Type B pancreatic cell (in vitro differentiated cells): ENCODE measurements around the gene FAAP100. TPM values are rescaled to one million over a fixed set of nuclear protein-coding genes. Genes with fewer than 3 reads are reported as not detected.

Source experiments
- DNase-seq: peaks from one replicate; pipeline ENCODE4 v3.0.0; 2021; ENCODE audit warnings: mixed read lengths; ENCODE audit not compliant: unreplicated experiment; ENCODE audit errors: extremely low spot score
- H3K27ac Mint-ChIP-seq: 2 replicates; pipeline ENCODE4 v1.8.0; 2021; ENCODE audit warnings: mild to moderate bottlenecking, mixed read lengths
- H3K27me3 Mint-ChIP-seq: 2 replicates; pipeline ENCODE4 v1.8.0; 2021; ENCODE audit warnings: mixed read lengths
- H3K36me3 Mint-ChIP-seq: 2 replicates; pipeline ENCODE4 v1.8.0; 2021; ENCODE audit warnings: mixed read lengths
- H3K4me1 Mint-ChIP-seq: one replicate; pipeline ENCODE4 v1.8.0; 2021; ENCODE audit warnings: mixed read lengths; ENCODE audit not compliant: unreplicated experiment
- H3K4me3 Mint-ChIP-seq: 2 replicates; pipeline ENCODE4 v1.8.0; 2021; ENCODE audit warnings: mild to moderate bottlenecking, mixed read lengths
- H3K9me3 Mint-ChIP-seq: 2 replicates; pipeline ENCODE4 v1.8.0; 2021; ENCODE audit warnings: mixed read lengths
- total RNA-seq: library from RNA; stranded (reverse); gene quantifications from 2 replicates; pipeline ENCODE4 v1.2.1, GENCODE V29; 2021; ENCODE audit warnings: low replicate concordance
- TF ChIP-seq, protein P1 (sequence below): fragments of 200-600 bp; sonication (generic); conservative IDR thresholded peaks from 2 replicates; pipeline ENCODE4 v1.5.0; 2021; ENCODE audit warnings: antibody characterized with exemption, mild to moderate bottlenecking

The FAAP100 gene
- total RNA-seq, 1 donor from 2014 or later: 44.7 TPM

DNA sequence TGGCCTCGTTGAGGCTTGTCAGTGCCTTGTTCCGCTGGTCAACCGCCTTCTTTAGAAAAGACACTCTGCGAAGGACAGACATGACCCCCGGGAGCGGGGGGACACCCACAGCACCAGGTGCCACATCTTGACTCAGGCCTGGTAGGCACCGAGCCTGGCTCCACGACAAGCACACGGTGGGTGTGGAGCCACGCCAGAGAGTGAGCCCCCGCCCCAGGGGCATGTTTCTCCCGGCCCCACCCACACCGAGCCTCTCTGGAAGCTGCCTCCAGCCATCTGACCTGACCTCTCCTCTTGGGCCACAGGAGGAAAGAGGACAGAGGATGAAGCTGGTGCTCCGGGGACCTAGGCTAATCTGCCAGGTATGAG, 4.6 kb downstream of the FAAP100 start:
- H3K4me3 Mint-ChIP-seq: no peak overlapping the region
- H3K36me3 Mint-ChIP-seq: peaks cover 9% of the 10 kb centered on the region
- H3K27me3 Mint-ChIP-seq: no peaks in the 10 kb centered on the region
- no peak overlapping the region for H3K27ac Mint-ChIP-seq
- H3K4me1 Mint-ChIP-seq: peaks cover 16% of the 10 kb centered on the region
- TF ChIP-seq, protein P1, sequence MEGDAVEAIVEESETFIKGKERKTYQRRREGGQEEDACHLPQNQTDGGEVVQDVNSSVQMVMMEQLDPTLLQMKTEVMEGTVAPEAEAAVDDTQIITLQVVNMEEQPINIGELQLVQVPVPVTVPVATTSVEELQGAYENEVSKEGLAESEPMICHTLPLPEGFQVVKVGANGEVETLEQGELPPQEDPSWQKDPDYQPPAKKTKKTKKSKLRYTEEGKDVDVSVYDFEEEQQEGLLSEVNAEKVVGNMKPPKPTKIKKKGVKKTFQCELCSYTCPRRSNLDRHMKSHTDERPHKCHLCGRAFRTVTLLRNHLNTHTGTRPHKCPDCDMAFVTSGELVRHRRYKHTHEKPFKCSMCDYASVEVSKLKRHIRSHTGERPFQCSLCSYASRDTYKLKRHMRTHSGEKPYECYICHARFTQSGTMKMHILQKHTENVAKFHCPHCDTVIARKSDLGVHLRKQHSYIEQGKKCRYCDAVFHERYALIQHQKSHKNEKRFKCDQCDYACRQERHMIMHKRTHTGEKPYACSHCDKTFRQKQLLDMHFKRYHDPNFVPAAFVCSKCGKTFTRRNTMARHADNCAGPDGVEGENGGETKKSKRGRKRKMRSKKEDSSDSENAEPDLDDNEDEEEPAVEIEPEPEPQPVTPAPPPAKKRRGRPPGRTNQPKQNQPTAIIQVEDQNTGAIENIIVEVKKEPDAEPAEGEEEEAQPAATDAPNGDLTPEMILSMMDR: no peak
- DNase-seq: no peak
- no peaks in the 10 kb centered on the region for H3K9me3 Mint-ChIP-seq

DNA sequence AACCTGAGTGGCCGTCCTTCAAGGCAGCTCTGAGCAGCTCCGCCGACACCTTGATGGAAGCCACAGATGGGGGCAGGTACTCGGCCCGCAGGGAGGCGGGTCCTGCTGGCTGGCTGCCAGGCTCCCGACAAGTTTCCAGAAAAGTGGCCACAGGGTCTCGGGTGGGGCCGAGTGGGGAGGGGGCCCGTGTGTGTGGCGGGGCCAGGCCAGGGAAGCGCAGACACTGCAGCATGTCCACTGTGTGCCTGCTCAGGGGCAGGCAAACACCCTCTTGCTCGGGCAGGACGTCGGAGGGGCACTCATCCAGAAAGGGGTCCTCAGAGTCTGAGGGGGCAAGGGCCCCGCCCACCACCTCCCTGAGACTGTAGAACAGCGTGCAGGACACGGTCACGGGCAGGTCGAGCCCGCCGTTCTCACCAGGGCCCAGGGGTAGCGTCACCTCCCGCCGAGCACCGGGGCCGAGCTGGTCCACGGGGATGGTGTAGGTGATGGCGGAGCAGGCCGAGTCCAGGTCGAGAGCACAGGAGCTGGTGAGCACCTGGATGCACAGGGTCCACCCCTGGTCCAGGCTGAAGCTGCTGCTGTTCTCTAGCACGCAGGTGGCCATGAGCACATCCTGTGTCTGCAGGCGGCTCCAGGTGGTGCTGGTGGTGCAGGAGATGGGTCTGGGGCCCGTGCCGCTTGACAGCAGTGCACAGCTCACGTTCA, 5.1 kb downstream of the FAAP100 start:
- Mint-ChIP-seq H3K36me3 (peaks cover 9% of the 10 kb centered on the region), H3K27ac (no peak overlapping the region), H3K4me1 (peaks cover 16% of the 10 kb centered on the region), H3K4me3 (no peak overlapping the region), H3K9me3 (no peaks in the 10 kb centered on the region), H3K27me3 (no peaks in the 10 kb centered on the region)
- no peak for DNase-seq
- TF ChIP-seq, protein P1: no peak

DNA sequence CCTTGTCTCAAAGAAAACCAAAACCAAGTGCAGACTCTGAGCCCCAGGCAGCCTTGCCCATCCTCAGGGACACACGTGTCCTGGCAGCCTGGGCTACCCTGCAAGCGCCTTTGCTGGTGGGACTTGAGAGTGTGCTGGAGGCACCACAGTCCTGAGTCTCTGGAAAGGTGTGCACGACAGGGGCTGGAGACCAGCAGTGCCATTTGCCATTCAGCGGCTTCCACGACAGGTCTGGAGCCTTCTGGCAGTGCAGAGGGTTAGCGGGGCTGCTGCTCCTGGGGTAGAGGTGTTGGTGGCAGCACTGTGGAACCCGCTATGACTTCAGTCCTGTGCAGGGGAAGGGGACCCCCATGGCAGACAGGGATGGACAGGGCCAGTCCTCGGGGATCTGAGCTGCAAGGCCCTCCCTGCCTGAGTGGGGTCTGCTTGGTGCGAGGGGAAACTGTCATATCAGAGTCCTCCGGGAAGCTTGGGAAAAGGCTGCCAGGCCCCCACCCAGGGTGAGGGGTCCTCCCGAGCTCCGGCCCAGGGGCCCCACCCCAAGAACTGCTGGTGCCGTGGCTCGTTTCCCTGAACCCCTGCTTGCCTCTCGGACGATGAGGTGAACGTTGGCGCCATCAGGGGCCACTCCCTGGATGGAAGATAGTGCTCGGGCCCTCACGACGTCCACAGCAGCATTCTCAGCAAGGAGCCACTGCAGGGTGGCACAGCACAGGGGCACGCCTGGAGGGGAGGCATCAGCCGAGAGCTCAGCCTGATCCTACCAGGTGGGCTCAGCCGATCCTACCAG, 6.8 kb downstream of the FAAP100 start:
- Mint-ChIP-seq H3K4me1 (peaks cover 10% of the 10 kb centered on the region), H3K27me3 (no peaks in the 10 kb centered on the region), H3K27ac (no peak overlapping the region), H3K4me3 (no peak overlapping the region), H3K36me3 (peaks cover 9% of the 10 kb centered on the region), H3K9me3 (no peaks in the 10 kb centered on the region)
- TF ChIP-seq, protein P1: no peak
- no peak for DNase-seq

DNA sequence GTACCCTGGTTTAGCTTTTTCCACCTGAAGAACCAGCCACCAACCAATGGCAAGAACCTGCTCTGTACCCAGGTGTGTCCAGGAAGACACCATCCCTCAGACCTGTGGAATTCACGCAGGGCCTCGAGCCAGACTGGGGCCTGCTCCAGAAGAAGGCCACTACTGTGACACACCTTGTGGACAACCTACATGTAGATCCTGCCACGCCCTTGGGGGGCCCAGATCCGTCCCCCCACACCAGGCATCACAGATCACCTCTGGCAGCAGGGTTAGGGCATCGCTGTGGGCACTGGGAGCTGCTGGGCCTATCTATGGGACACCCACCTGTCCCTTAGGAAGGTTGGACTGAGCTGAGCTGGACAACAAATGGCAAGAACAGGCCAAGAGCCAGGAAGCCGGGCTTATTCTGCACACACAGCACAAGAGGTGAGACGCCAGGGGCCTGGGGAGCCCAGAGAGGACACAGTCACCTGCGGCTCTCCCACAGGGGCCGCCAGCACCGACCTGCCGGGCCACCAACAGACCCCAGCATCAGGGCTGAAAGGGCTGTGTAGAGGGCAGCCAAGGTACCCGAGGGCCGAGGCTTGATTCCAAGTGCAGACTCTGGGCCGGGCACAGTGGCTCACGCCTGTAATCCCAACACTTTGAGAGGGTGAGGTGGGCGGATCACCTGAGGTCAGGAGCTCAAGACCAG, 7.7 kb downstream of the FAAP100 start:
- TF ChIP-seq, protein P1: no peak
- DNase-seq: no peak
- H3K27ac Mint-ChIP-seq: no peak overlapping the region
- H3K9me3 Mint-ChIP-seq: no peaks in the 10 kb centered on the region
- no peak overlapping the region for H3K4me3 Mint-ChIP-seq
- H3K36me3 Mint-ChIP-seq: peaks cover 2% of the 10 kb centered on the region
- no peaks in the 10 kb centered on the region for H3K27me3 Mint-ChIP-seq
- peaks cover 2% of the 10 kb centered on the region for H3K4me1 Mint-ChIP-seq

DNA sequence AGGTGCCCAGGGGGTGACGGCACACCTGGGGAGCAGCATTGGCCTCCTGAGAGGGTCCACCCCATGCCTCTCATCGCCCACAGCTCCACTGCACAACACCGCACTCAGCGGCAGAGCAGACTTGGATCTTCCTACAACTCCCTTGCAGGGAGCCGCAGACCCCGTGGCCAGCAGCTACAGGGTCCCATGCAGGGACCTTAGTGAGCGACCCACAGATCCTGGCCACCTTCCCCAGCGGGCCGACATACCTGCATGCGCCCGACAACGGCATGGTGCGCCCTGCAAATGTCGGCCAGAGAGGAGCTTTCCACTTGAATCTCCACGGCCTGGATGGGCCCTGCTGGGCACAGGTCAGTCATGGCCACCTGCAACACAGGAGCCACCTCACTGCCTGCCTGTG, 8.4 kb downstream of the FAAP100 start:
- DNase-seq: no peak
- Mint-ChIP-seq H3K27me3 (no peaks in the 10 kb centered on the region), H3K27ac (no peak overlapping the region), H3K9me3 (no peaks in the 10 kb centered on the region), H3K36me3 (no peaks in the 10 kb centered on the region), H3K4me1 (no peaks in the 10 kb centered on the region), H3K4me3 (no peak overlapping the region)
- TF ChIP-seq, protein P1: no peak
